Natural killer cell (primary cell): ENCODE measurements around the gene MRPL16. TPM values are rescaled to one million over a fixed set of nuclear protein-coding genes. Genes with fewer than 3 reads are reported as not detected.
A peak's percentile ranks its signal among the peaks of the same experiment; 100 is the strongest.

Experiments
- ATAC-seq, 3 donors: fragments of 150-1000 bp in 2 of 3; fragments of 200-7000 bp in 1 of 3; cut with Tn5 transposase; 1 replicate in 1 of 3; 2 replicates in 2 of 3; pipeline ENCODE4 v1.10.0; 2021; ENCODE audit warnings: mild to moderate bottlenecking in 2 of 3, moderate library complexity in 2 of 3
- DNase-seq, 2 donors: peaks; one replicate each; pipeline versions ENCODE4 v3.0.0 to v3.0.0-alpha.2; 2013 to 2021; ENCODE audit warnings: mixed read lengths in 1 of 2
- H3K27ac ChIP-seq: one replicate; pipeline ENCODE4 v1.5.1; 2013; ENCODE audit warnings: mild to moderate bottlenecking, low read length
- H3K27me3 ChIP-seq: one replicate; pipeline ENCODE4 v1.6.1; 2013; ENCODE audit warnings: low read length; ENCODE audit not compliant: control insufficient read depth, insufficient read depth
- H3K36me3 ChIP-seq: one replicate; pipeline ENCODE4 v1.6.1; 2013; ENCODE audit warnings: low read length; ENCODE audit not compliant: control insufficient read depth, insufficient read depth
- H3K4me1 ChIP-seq: one replicate; pipeline ENCODE4 v1.6.1; 2013; ENCODE audit warnings: low read length; ENCODE audit not compliant: control insufficient read depth, insufficient read depth
- H3K4me3 ChIP-seq: one replicate; pipeline ENCODE4 v1.5.1; 2013; ENCODE audit warnings: low read length
- H3K9me3 ChIP-seq: one replicate; pipeline ENCODE4 v1.6.1; 2013; ENCODE audit warnings: low read length; ENCODE audit not compliant: control insufficient read depth, insufficient read depth
- H3K27ac Mint-ChIP-seq, 2 donors: one replicate each; pipeline ENCODE4 v1.8.0; 2022; ENCODE audit warnings: mild to moderate bottlenecking in 2 of 2, mixed read lengths in 2 of 2, moderate library complexity in 1 of 2
- H3K27me3 Mint-ChIP-seq, 2 donors: one replicate each; pipeline ENCODE4 v1.8.0; 2022; ENCODE audit warnings: low read depth in 2 of 2, mixed read lengths in 2 of 2
- H3K36me3 Mint-ChIP-seq: one replicate; pipeline ENCODE4 v1.8.0; 2022; ENCODE audit warnings: mixed read lengths
- H3K4me1 Mint-ChIP-seq, 2 donors: one replicate each; pipeline ENCODE4 v1.8.0; 2022; ENCODE audit warnings: mixed read lengths in 2 of 2
- H3K4me3 Mint-ChIP-seq: one replicate; pipeline ENCODE4 v1.8.0; 2022; ENCODE audit warnings: mild to moderate bottlenecking, moderate library complexity, mixed read lengths
- H3K9me3 Mint-ChIP-seq, 2 donors: one replicate each; pipeline ENCODE4 v1.8.0; 2022; ENCODE audit warnings: mixed read lengths in 2 of 2
- WGBS: methylation state at CpG from one replicate; pipeline ENCODE4 v1.1.7; 2013; ENCODE audit warnings: missing lambda C conversion rate; ENCODE audit not compliant: insufficient coverage; 5-methylcytosine and 5-hydroxymethylcytosine counted together
- intact Hi-C: fragments of 100-400 bp; cut with micrococcal nuclease; formaldehyde crosslinking; loops from one replicate; pipeline ENCODE4 v1.14.2; 2022
- total RNA-seq, 4 donors: library from RNA; stranded (reverse); fragments of 120-200 nt in 1 of 4; gene quantifications; one replicate each; pipeline versions ENCODE4 v1.2.3 to v1.2.4, GENCODE V29; 2013 to 2022
- TF ChIP-seq, protein P1 (sequence below): fragments of 200-600 bp; IDR thresholded peaks from one replicate; pipeline ENCODE4 v1.8.0; 2022; ENCODE audit warnings: antibody characterized with exemption

Gene MRPL16
- total RNA-seq, 3 donors from 2014 or later (not counting 1 experiment from before 2014, with no cell fraction given): 34.9 to 38.0 (median 37.5) TPM

- H3K27ac Mint-ChIP-seq: peak overlapping the region; percentile 81 to 90
- peaks cover 6% of the 10 kb centered on the region for H3K36me3 Mint-ChIP-seq
- intact Hi-C loops: loop anchor here (2.0 kb wide), 2 partner anchors 56 to 142 kb away; partner anchors contain the start of genes PATL1 and STX3
Observed at GRCh38 chr11:59810911-59811259, 307 bp upstream of the MRPL16 start.

DNA sequence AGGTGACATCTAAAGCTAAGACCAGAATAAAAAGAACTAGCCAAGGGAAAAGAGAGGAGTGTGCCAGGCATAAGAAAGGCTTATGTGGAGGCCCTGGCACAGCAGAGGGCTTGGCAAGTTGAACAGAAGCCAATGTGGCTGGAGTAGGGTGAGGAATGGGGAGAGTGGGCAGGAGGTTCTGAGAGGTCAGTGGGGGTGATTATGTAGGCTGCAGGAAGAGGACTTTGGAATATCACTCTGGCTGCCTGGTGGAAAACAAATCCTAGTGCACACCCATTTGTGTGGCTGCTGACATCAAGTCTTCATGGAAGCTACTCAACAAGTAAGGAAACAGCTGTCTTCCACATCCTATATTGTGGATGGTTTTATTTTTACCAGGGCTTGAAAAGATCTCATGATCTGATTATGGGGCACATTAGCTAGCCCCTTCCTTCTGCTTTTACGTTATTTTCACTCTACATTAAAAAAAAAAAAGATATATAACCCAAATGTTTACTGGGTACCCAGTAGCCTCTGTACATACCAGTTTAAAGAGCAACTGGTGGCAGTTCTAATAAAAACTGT is 3.4 kb downstream of the MRPL16 start:
- no peaks in the 10 kb centered on the region for H3K27me3 ChIP-seq
- no peak for DNase-seq
- intact Hi-C loops: loop anchor here (10.0 kb wide), 1 partner anchor 252 kb away; no protein-coding TSS in a partner anchor
- H3K4me1 ChIP-seq: peaks cover 13% of the 10 kb centered on the region
- TF ChIP-seq, protein P1, sequence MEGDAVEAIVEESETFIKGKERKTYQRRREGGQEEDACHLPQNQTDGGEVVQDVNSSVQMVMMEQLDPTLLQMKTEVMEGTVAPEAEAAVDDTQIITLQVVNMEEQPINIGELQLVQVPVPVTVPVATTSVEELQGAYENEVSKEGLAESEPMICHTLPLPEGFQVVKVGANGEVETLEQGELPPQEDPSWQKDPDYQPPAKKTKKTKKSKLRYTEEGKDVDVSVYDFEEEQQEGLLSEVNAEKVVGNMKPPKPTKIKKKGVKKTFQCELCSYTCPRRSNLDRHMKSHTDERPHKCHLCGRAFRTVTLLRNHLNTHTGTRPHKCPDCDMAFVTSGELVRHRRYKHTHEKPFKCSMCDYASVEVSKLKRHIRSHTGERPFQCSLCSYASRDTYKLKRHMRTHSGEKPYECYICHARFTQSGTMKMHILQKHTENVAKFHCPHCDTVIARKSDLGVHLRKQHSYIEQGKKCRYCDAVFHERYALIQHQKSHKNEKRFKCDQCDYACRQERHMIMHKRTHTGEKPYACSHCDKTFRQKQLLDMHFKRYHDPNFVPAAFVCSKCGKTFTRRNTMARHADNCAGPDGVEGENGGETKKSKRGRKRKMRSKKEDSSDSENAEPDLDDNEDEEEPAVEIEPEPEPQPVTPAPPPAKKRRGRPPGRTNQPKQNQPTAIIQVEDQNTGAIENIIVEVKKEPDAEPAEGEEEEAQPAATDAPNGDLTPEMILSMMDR: no peak
- peaks cover 28% of the 10 kb centered on the region for H3K36me3 ChIP-seq
- H3K36me3 Mint-ChIP-seq: peaks cover 6% of the 10 kb centered on the region
- H3K9me3 Mint-ChIP-seq: no peaks in the 10 kb centered on the region
- no peak for ATAC-seq
- no CpG with 5 or more reads among the region's 1 CpG for WGBS
- no peak overlapping the region for H3K4me3 ChIP-seq
- peaks cover 0 to 2% of the 10 kb centered on the region in 2 donors for H3K27me3 Mint-ChIP-seq
- H3K27ac Mint-ChIP-seq: peak overlapping the region in 1 of 2 donors; percentile 31
- H3K9me3 ChIP-seq: no peaks in the 10 kb centered on the region
- H3K27ac ChIP-seq: no peak overlapping the region
- H3K4me1 Mint-ChIP-seq: peaks cover 12 to 25% of the 10 kb centered on the region in 2 donors
- no peak overlapping the region for H3K4me3 Mint-ChIP-seq

More at GRCh38 chr11:59810911-59811259, 307 bp upstream of the MRPL16 start:
- H3K27me3 ChIP-seq: no peaks in the 10 kb centered on the region
- peak overlapping the region; percentile 69 for H3K27ac ChIP-seq
- peaks cover 0 to 2% of the 10 kb centered on the region in 2 donors for H3K27me3 Mint-ChIP-seq
- H3K4me3 Mint-ChIP-seq: peak overlapping the region; percentile 91
- H3K9me3 ChIP-seq: no peaks in the 10 kb centered on the region
- no peaks in the 10 kb centered on the region for H3K9me3 Mint-ChIP-seq
- peaks cover 20% of the 10 kb centered on the region for H3K36me3 ChIP-seq
- H3K4me1 Mint-ChIP-seq: peaks cover 12 to 24% of the 10 kb centered on the region in 2 donors
- ATAC-seq (no peak), DNase-seq (no peak)
- peaks cover 13% of the 10 kb centered on the region for H3K4me1 ChIP-seq
- H3K4me3 ChIP-seq: peak overlapping the region; percentile 59
- WGBS: 15% methylated on average over 8 of the region's 8 CpGs
- TF ChIP-seq, protein P1: no peak

GRCh38 chr11:59804061-59804460 is 6.5 kb downstream of the MRPL16 start:
- intact Hi-C loops: loop anchor here (10.0 kb wide), 1 partner anchor 249 kb away; no protein-coding TSS in a partner anchor

More at GRCh38 chr11:59804061-59804460, 6.5 kb downstream of the MRPL16 start:
- no peak overlapping the region for H3K4me3 Mint-ChIP-seq
- 83% methylated on average over 2 of the region's 2 CpGs for WGBS
- Histone ChIP-seq H3K9me3 (no peaks in the 10 kb centered on the region), H3K36me3 (peaks cover 28% of the 10 kb centered on the region), H3K4me1 (no peaks in the 10 kb centered on the region), H3K4me3 (no peak overlapping the region), H3K27me3 (no peaks in the 10 kb centered on the region), H3K27ac (no peak overlapping the region)
- no peaks in the 10 kb centered on the region for H3K27me3 Mint-ChIP-seq
- H3K9me3 Mint-ChIP-seq: no peaks in the 10 kb centered on the region
- DNase-seq (no peak), ATAC-seq (no peak)
- H3K36me3 Mint-ChIP-seq: peaks cover 6% of the 10 kb centered on the region
- no peak overlapping the region for H3K27ac Mint-ChIP-seq
- TF ChIP-seq, protein P1: no peak
- H3K4me1 Mint-ChIP-seq: peaks cover 0 to 12% of the 10 kb centered on the region in 2 donors
